ENCODE results near the gene WAPL.

GRCh38 chr10:86480571-86480970 lies 41.0 kb downstream of the WAPL start:
- TF ChIP-seq POLR2A (IDR thresholded peaks at IDR 0.05) = no peak
- TF ChIP-seq, protein P1, sequence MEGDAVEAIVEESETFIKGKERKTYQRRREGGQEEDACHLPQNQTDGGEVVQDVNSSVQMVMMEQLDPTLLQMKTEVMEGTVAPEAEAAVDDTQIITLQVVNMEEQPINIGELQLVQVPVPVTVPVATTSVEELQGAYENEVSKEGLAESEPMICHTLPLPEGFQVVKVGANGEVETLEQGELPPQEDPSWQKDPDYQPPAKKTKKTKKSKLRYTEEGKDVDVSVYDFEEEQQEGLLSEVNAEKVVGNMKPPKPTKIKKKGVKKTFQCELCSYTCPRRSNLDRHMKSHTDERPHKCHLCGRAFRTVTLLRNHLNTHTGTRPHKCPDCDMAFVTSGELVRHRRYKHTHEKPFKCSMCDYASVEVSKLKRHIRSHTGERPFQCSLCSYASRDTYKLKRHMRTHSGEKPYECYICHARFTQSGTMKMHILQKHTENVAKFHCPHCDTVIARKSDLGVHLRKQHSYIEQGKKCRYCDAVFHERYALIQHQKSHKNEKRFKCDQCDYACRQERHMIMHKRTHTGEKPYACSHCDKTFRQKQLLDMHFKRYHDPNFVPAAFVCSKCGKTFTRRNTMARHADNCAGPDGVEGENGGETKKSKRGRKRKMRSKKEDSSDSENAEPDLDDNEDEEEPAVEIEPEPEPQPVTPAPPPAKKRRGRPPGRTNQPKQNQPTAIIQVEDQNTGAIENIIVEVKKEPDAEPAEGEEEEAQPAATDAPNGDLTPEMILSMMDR (IDR thresholded peaks at IDR 0.05) = no peak
